SK-N-MC (cell line): ENCODE measurements around the gene SLC25A1.

Experiments used
- EZH2 ChIP-seq: fragments of 200-600 bp; sonication (generic); IDR thresholded peaks from one replicate; pipeline ENCODE4 v1.6.1; 2017; ENCODE audit warnings: antibody characterized with exemption
- POLR2AphosphoS5 ChIP-seq: IDR thresholded peaks from 2 replicates; pipeline ENCODE4 v1.6.1; 2012; ENCODE audit warnings: mild to moderate bottlenecking, low read depth, low read length, borderline replicate concordance

DNA sequence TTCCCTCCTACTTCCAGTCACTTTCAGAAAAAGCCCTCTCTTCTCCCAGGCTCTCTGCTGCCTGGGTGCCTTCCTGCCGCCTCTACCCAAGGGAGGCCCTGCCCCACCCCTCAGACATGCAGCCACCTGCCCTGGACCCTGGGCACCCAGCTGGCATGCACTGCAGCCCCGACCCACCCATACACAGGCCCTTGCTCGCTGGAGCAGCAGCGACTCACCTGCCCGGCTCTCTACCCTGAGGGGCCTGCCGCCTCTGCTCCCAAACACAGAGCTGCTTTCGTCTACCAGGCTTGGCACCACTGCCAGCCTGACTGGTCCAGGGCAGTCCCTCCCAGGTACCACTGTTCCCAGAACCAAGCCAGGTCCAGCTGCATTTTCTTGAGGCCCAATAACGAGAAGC, 48.7 kb downstream of the SLC25A1 start:
- TF ChIP-seq POLR2AphosphoS5 (no peak), EZH2 (no peak)
